Right lobe of liver (tissue), 6 donors: ENCODE data around the gene SEMA3E. TPM values are rescaled to one million over a fixed set of nuclear protein-coding genes. Genes with fewer than 3 reads are reported as not detected.
A peak's percentile ranks its signal among the peaks of the same experiment; 100 is the strongest.

Source experiments
- ATAC-seq, 4 donors: fragments of 200-7000 bp; cut with Tn5 transposase; one replicate each; pipeline ENCODE4 v1.9.1; 2020; ENCODE audit warnings: mild to moderate bottlenecking in 4 of 4, moderate library complexity in 4 of 4
- DNase-seq, 3 donors: peaks; one replicate each; pipeline ENCODE4 v3.0.0-alpha.2; 2020
- H3K27ac ChIP-seq, 3 donors: fragments of 200-600 bp; one replicate each; pipeline ENCODE4 v1.8.0; 2022
- H3K27me3 ChIP-seq, 2 donors: fragments of 200-600 bp; one replicate each; pipeline ENCODE4 v1.8.0; 2022
- H3K36me3 ChIP-seq, 4 donors: fragments of 200-600 bp; sonication (generic) in 1 of 4; one replicate each; pipeline versions ENCODE4 v1.5.1 to v1.8.0; 2017 to 2022; ENCODE audit warnings: control low read depth in 1 of 4
- H3K4me1 ChIP-seq, 4 donors: fragments of 200-600 bp; sonication (generic) in 1 of 4; one replicate each; pipeline versions ENCODE4 v1.5.1 to v1.8.0; 2017 to 2022; ENCODE audit warnings: control low read depth in 1 of 4
- H3K4me3 ChIP-seq, 3 donors: fragments of 200-600 bp; one replicate each; pipeline ENCODE4 v1.8.0; 2022
- H3K9me3 ChIP-seq, 4 donors: fragments of 200-600 bp; sonication (generic) in 1 of 4; one replicate each; pipeline versions ENCODE4 v1.5.1 to v1.8.0; 2017 to 2022; ENCODE audit warnings: control low read depth in 1 of 4
- CTCF ChIP-seq, 4 donors: fragments of 200-600 bp in 3 of 4; fragments of 450-650 bp in 1 of 4; IDR thresholded peaks; one replicate each; pipeline versions ENCODE4 v1.5.1 to v1.8.0; 2016 to 2022; ENCODE audit warnings: antibody characterized with exemption in 4 of 4, mild to moderate bottlenecking in 2 of 4
- POLR2A ChIP-seq: fragments of 450-650 bp; IDR thresholded peaks from one replicate; pipeline ENCODE4 v1.6.1; 2017; ENCODE audit warnings: antibody characterized with exemption, mild to moderate bottlenecking
- WGBS: methylation state at CpG from one replicate; pipeline ENCODE4 v1.1.6; 2018; ENCODE audit warnings: low coverage, low lambda C conversion rate; ENCODE audit not compliant: insufficient coverage; ENCODE audit errors: missing lambda C conversion rate; 5-methylcytosine and 5-hydroxymethylcytosine counted together
- intact Hi-C, 2 donors: fragments of 100-400 bp; cut with DNase I; formaldehyde crosslinking; loops; one replicate each; pipeline versions ENCODE4 v1.11.2 to v1.14.1; 2022
- total RNA-seq, 6 experiments: library from RNA; depleted of rRNA in 2 of 6; stranded (reverse); fragments of >200 nt in 2 of 6; fragmentation: NEBNext Ultra II Directional in 3 of 6; extraction: Animal tissue kit (Norgen Biotek cat#: 25700) in 3 of 6; gene quantifications; one replicate each; pipeline versions ENCODE4 v1.1.0 to v1.2.4, GENCODE V29; 2016 to 2023
- donor health status: DM: no; HTN: yes; CAD: no.
- donor health status: DM: no; HTN: no; CAD: no.
- donor health status: DM: no; HTN: no; CAD: no.
- donor health status: DM: no; HTN: yes; CAD: no.
- donor health status: DM: no; HTN: yes; CAD: no.

SEMA3E gene
- total RNA-seq, 6 experiments from 2014 or later = 0.06 to 1.0 (median 0.32) TPM

GRCh38 chr7:83663131-83663530 lies 14.2 kb upstream of the SEMA3E start:
- H3K4me3 ChIP-seq = no peak overlapping the region
- WGBS = 71% methylated on average over 3 of the region's 4 CpGs
- TF ChIP-seq POLR2A = no peak
- TF ChIP-seq CTCF (IDR thresholded peaks at IDR 0.05) = no peak

GRCh38 chr7:83658126-83658525 lies 9.2 kb upstream of the SEMA3E start:
- 18% methylated on average over 2 of the region's 2 CpGs for WGBS
- H3K36me3 ChIP-seq = no peaks in the 10 kb centered on the region
- H3K4me3 ChIP-seq = no peak overlapping the region
- H3K27ac ChIP-seq = no peak overlapping the region
- ATAC-seq (no peak), DNase-seq (no peak)
- H3K27me3 ChIP-seq = no peaks in the 10 kb centered on the region
- intact Hi-C loops = loop anchor here in 1 of 2 donors (10.0 kb wide), 1 partner anchor 243 kb away; no protein-coding TSS in a partner anchor
- no peaks in the 10 kb centered on the region for H3K4me1 ChIP-seq
- H3K9me3 ChIP-seq = no peaks in the 10 kb centered on the region
- TF ChIP-seq POLR2A (no peak), CTCF (IDR thresholded peaks at IDR 0.05) (no peak)

More at GRCh38 chr7:83663131-83663530, 14.2 kb upstream of the SEMA3E start:
- intact Hi-C loops = no loop called here
- Histone ChIP-seq H3K36me3 (no peaks in the 10 kb centered on the region), H3K27me3 (no peaks in the 10 kb centered on the region), H3K27ac (no peak overlapping the region), H3K4me1 (no peaks in the 10 kb centered on the region), H3K9me3 (no peaks in the 10 kb centered on the region)
- no peak for DNase-seq
- no peak for ATAC-seq

GRCh38 chr7:83655951-83656556 lies 7.1 kb upstream of the SEMA3E start:
- 18% methylated on average over 2 of the region's 2 CpGs for WGBS
- DNase-seq (no peak), ATAC-seq (peak; percentile 60 to 77 (median 71))
- TF ChIP-seq POLR2A (no peak), CTCF (IDR thresholded peaks at IDR 0.05) (peak; percentile 61 to 79 (median 64))
- H3K36me3 ChIP-seq = no peaks in the 10 kb centered on the region
- no peaks in the 10 kb centered on the region for H3K27me3 ChIP-seq
- intact Hi-C loops = loop anchor here in 1 of 2 donors (10.0 kb wide), 1 partner anchor 241 kb away; no protein-coding TSS in a partner anchor
- no peaks in the 10 kb centered on the region for H3K9me3 ChIP-seq
- no peak overlapping the region for H3K4me3 ChIP-seq
- no peak overlapping the region for H3K27ac ChIP-seq
- H3K4me1 ChIP-seq = no peaks in the 10 kb centered on the region

- H3K36me3 ChIP-seq = no peaks in the 10 kb centered on the region
- no peak for ATAC-seq
- no peak overlapping the region for H3K27ac ChIP-seq
- intact Hi-C loops = loop anchor here in 1 of 2 donors (10.0 kb wide), 1 partner anchor 238 kb away; no protein-coding TSS in a partner anchor
- TF ChIP-seq POLR2A (no peak), CTCF (IDR thresholded peaks at IDR 0.05) (no peak)
- 75% methylated on average over 1 of the region's 1 CpG for WGBS
- DNase-seq = no peak
- H3K27me3 ChIP-seq = no peaks in the 10 kb centered on the region
- H3K9me3 ChIP-seq = no peaks in the 10 kb centered on the region
- no peak overlapping the region for H3K4me3 ChIP-seq
- H3K4me1 ChIP-seq = no peaks in the 10 kb centered on the region
Observed at GRCh38 chr7:83652481-83652880, 3.5 kb upstream of the SEMA3E start.
